AG04450 (cell line): ENCODE data around the gene LEMD1. TPM values are rescaled to one million over a fixed set of nuclear protein-coding genes. Genes with fewer than 3 reads are reported as not detected.

Source experiments
- CTCF ChIA-PET: fragments of 300-600, 350-600 bp; formaldehyde crosslinking; extraction: SDS; loops from one replicate; lab custom pipeline; 2022; ENCODE audit warnings: antibody characterized with exemption, inconsistent platforms; lab: Charles Lee
- POLR2A ChIA-PET: fragments of 350-600 bp; formaldehyde crosslinking; extraction: SDS; loops from one replicate; lab custom pipeline; 2021; ENCODE audit warnings: antibody characterized with exemption, inconsistent platforms; lab: Yijun Ruan, JAX
- DNase-seq: peaks from one replicate; pipeline ENCODE4 v3.0.0-alpha.2; 2011; ENCODE audit warnings: low read depth, low spot score
- H3K27ac ChIP-seq: one replicate; pipeline ENCODE4 v1.5.1; 2012; ENCODE audit warnings: low read depth, low read length, control low read depth
- H3K27me3 ChIP-seq: one replicate; pipeline ENCODE4 v1.6.0; 2012; ENCODE audit warnings: low read length; ENCODE audit not compliant: control insufficient read depth, insufficient read depth
- H3K4me3 ChIP-seq: 2 replicates; pipeline ENCODE4 v1.5.1; 2011; ENCODE audit warnings: mild to moderate bottlenecking, low read depth, low read length, control low read depth
- H3K9me3 ChIP-seq: 2 replicates; pipeline ENCODE4 v1.5.1; 2012; ENCODE audit warnings: low read length; ENCODE audit not compliant: control insufficient read depth, insufficient read depth
- polyA plus RNA-seq: library from polyadenylated mRNA; depleted of rRNA; stranded (reverse); fragments of >200 nt; gene quantifications from 2 replicates; pipeline ENCODE4 v1.2.3, GENCODE V29; 2011
- TF ChIP-seq, protein P1 (sequence below): IDR thresholded peaks from 2 replicates; pipeline ENCODE4 v1.5.1; 2011; ENCODE audit warnings: low read depth, low read length, control low read depth, inconsistent platforms

Gene LEMD1
- polyA plus RNA-seq, 1 experiment, result not detected

DNA sequence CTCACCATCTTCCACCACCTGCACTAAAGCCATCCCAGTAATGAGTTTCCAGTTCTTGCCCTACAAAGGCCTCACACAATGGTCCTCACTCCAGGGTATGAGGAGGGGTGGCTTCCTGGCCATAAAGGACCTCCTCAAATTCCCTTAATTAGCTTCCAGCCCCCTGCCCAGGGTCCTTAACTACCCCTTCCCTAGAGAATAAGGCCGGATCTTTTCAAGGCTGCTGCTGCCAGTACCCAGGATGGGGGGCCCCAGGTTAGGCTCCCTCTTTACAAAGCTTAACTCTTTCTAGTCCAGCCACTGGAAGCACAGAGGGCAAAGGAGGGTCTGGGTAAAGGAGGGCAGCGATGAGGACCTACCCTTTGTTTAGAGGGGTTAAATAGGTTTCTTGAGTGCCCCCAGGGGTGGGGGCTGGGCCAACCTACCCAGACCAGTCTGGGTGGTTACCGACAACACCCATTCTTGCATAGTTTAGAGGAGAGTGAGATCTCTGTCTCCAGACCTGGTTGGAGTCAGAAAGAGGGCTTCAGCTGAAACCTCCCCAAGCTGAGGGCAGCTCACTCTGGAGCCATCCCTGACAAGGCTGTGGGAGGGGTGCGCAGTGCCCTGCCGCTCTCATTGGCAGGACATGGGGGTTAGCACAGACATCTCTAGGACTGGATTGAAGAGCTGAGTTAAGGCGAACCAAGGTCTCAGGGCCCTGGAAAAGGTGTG, 26.8 kb upstream of the LEMD1 start:
- POLR2A ChIA-PET, result no interaction called here
- no peak overlapping the region for H3K27ac ChIP-seq
- no peak overlapping the region for H3K4me3 ChIP-seq
- H3K9me3 ChIP-seq, result no peaks in the 10 kb centered on the region
- peaks cover 37% of the 10 kb centered on the region for H3K27me3 ChIP-seq
- TF ChIP-seq, protein P1, sequence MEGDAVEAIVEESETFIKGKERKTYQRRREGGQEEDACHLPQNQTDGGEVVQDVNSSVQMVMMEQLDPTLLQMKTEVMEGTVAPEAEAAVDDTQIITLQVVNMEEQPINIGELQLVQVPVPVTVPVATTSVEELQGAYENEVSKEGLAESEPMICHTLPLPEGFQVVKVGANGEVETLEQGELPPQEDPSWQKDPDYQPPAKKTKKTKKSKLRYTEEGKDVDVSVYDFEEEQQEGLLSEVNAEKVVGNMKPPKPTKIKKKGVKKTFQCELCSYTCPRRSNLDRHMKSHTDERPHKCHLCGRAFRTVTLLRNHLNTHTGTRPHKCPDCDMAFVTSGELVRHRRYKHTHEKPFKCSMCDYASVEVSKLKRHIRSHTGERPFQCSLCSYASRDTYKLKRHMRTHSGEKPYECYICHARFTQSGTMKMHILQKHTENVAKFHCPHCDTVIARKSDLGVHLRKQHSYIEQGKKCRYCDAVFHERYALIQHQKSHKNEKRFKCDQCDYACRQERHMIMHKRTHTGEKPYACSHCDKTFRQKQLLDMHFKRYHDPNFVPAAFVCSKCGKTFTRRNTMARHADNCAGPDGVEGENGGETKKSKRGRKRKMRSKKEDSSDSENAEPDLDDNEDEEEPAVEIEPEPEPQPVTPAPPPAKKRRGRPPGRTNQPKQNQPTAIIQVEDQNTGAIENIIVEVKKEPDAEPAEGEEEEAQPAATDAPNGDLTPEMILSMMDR, result no peak
- DNase-seq, result no peak
- CTCF ChIA-PET, result interaction anchor here (0.7 to 2.6 kb wide), 5 partner anchors 12 to 176 kb away, joined by 3 to 8 read pairs (median 4); no protein-coding TSS in a partner anchor

DNA sequence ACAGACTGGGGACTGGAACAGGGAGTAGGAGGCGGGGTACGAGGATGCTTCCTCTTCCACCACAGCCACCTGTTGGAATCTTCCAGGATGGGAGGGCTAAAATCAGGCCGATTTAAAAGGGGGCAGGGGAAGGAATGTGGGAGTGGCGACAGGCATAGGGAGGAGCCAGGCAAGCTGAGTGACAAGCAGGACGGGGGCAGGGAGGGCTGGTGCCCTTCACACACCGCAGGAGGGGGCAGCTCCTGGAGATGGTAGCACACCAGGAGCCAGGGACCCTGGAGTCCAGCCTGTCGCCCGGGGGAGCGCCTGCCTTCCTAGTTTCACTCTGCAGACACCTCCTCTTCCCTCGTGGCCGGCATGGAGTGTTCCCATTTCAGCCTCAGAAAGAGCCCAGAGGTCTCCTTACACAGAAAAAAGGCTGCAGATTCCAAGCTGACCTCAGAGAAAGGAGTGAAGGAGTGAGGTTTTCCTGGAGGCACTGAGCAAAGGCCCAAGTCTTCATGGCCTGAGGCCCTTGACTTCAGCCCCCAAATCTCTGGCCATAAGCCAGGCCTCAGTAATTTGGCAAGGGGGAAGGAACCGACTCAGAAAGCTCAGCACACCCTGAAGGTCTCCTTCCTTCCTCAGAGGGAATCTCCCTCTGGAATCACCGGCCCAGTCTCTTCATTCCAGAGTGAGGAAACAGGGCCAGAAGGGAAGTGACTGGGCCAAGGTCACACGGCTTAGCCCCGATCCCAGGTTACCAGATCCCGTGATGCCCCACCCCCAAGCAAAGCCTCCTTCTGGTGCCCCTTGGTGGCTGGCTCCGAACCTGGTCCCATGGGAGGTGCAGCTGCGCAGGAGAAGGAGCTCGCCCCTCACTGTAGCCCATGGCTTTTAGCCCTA, 25.8 kb upstream of the LEMD1 start:
- Histone ChIP-seq H3K9me3 (no peaks in the 10 kb centered on the region), H3K27me3 (peaks cover 36% of the 10 kb centered on the region), H3K27ac (no peak overlapping the region), H3K4me3 (no peak overlapping the region)
- ChIA-PET POLR2A (no interaction called here), CTCF (interaction anchor here (0.7 to 2.6 kb wide), 4 partner anchors 11 to 94 kb away, joined by 3 to 8 read pairs (median 4); no protein-coding TSS in a partner anchor)
- no peak for DNase-seq
- TF ChIP-seq, protein P1, result no peak

DNA sequence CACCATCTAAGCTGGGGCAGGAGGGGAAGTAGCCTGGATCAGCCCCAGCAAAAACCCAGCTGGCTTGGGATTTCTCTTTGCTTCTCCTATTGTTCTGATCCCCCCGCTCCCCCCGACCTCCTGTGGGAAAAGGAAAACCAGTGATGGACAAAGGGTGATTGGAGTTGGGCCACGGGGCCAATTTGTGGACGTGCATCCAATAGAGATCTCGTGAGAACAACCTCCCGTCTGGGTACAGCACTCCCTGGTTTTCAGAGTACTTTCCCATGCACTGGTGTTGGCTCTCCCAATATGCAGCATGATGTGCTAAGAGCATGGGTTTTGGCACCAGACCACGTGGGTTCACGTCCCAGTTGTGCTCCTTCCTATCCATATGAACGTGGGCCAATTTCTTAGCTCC, 25.0 kb upstream of the LEMD1 start:
- TF ChIP-seq, protein P1, result no peak
- ChIA-PET CTCF (interaction anchor here (1.0 kb wide), 1 partner anchor 93 kb away, joined by 4 read pairs; no protein-coding TSS in a partner anchor), POLR2A (no interaction called here)

DNA sequence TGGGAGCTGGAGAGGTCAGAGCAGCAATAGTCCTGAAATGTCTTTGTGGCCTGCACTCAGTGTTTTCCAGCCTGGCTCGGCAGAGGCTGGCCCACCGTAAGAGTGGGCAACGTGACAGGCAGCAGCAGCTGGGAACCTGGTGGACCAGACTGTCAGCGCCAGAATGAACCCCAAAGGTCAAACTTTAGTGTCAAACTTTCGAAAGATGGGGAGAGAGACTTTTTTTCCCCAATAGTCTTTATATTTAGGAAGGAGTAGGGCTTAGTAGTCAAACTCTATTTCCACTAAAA, 23.7 kb upstream of the LEMD1 start:
- Histone ChIP-seq H3K9me3 (no peaks in the 10 kb centered on the region), H3K4me3 (no peak overlapping the region), H3K27me3 (peaks cover 24% of the 10 kb centered on the region), H3K27ac (no peak overlapping the region)
- ChIA-PET POLR2A (no interaction called here), CTCF (interaction anchor here (1.2 kb wide), 1 partner anchor 91 kb away, joined by 7 read pairs; no protein-coding TSS in a partner anchor)
- DNase-seq, result no peak
- TF ChIP-seq, protein P1, result no peak

More for the DNA sequence above, 25.0 kb upstream of the LEMD1 start:
- no peak for DNase-seq
- no peak overlapping the region for H3K27ac ChIP-seq
- H3K9me3 ChIP-seq, result no peaks in the 10 kb centered on the region
- peaks cover 27% of the 10 kb centered on the region for H3K27me3 ChIP-seq
- H3K4me3 ChIP-seq, result no peak overlapping the region
